Stimulated activated CD8-positive, alpha-beta memory T cell treated with anti-CD3 and anti-CD28 coated beads, Interleukin-7, amount 100 ng/mL, for 1 hour (primary cell): ENCODE measurements around the gene TRDMT1.

Source experiments
- DNase-seq, 2 donors: peaks; one replicate each; pipeline ENCODE4 v3.0.0-alpha.2; 2020; ENCODE audit warnings: low read depth in 2 of 2

The TRDMT1 gene

GRCh38 chr10:17231788-17232187, 30.3 kb upstream of the TRDMT1 start:
- no peak for DNase-seq

DNA sequence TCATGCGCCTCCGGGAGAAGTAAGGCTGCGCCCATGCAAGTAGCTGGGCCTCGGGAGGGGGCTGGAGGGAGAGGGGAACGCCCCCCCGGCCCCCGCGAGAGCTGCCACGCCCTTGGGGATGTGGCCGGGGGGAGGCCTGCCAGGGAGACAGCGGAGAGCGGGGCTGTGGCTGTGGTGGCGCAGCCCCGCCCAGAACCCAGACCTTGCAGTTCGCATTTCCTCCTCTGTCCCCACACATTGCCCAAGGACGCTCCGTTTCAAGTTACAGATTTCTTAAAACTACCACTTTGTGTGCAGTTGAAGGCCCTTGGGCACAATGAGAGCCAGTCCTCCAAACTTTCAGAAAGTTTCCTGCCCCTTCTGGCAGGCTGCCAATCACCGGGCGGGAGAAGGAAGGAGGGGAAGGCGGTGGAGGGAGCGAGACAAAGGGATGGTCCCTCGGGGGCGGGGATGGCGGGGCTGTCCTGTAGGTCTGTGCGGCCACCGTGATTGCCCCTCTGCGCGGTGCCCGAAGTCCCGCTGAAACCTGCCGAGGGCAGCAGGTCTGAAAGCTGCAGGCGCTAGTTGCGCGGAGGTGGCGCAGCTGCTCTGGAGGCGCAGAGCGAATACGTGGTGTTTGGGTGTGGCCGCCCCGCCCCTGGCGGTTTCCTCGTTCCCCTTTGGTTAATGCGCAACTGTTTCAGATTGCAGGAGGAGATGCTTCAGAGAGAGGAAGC, 28.7 kb upstream of the TRDMT1 start:
- DNase-seq = peak; percentile 69 to 75

DNA sequence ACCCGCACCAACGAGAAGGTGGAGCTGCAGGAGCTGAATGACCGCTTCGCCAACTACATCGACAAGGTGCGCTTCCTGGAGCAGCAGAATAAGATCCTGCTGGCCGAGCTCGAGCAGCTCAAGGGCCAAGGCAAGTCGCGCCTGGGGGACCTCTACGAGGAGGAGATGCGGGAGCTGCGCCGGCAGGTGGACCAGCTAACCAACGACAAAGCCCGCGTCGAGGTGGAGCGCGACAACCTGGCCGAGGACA, 28.2 kb upstream of the TRDMT1 start:
- DNase-seq = no peak

DNA sequence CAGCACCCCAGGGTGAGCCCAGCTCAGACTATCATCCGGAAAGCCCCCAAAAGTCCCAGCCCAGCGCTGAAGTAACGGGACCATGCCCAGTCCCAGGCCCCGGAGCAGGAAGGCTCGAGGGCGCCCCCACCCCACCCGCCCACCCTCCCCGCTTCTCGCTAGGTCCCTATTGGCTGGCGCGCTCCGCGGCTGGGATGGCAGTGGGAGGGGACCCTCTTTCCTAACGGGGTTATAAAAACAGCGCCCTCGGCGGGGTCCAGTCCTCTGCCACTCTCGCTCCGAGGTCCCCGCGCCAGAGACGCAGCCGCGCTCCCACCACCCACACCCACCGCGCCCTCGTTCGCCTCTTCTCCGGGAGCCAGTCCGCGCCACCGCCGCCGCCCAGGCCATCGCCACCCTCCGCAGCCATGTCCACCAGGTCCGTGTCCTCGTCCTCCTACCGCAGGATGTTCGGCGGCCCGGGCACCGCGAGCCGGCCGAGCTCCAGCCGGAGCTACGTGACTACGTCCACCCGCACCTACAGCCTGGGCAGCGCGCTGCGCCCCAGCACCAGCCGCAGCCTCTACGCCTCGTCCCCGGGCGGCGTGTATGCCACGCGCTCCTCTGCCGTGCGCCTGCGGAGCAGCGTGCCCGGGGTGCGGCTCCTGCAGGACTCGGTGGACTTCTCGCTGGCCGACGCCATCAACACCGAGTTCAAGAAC, 27.7 kb upstream of the TRDMT1 start:
- DNase-seq = peak; percentile 64 to 71

DNA sequence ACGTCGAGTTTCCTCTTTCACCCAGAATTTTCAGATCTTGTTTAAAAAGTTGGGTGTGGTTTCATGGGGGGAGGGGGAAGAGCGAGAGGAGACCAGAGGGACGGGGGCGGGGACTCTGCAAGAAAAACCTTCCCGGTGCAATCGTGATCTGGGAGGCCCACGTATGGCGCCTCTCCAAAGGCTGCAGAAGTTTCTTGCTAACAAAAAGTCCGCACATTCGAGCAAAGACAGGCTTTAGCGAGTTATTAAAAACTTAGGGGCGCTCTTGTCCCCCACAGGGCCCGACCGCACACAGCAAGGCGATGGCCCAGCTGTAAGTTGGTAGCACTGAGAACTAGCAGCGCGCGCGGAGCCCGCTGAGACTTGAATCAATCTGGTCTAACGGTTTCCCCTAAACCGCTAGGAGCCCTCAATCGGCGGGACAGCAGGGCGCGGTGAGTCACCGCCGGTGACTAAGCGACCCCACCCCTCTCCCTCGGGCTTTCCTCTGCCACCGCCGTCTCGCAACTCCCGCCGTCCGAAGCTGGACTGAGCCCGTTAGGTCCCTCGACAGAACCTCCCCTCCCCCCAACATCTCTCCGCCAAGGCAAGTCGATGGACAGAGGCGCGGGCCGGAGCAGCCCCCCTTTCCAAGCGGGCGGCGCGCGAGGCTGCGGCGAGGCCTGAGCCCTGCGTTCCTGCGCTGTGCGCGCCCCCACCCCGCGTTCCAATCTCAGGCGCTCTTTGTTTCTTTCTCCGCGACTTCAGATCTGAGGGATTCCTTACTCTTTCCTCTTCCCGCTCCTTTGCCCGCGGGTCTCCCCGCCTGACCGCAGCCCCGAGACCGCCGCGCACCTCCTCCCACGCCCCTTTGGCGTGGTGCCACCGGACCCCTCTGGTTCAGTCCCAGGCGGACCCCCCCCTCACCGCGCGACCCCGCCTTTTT, 26.9 kb upstream of the TRDMT1 start, which contains the start of gene VIM:
VIM (plus strand) TSS at position 151 of the 925 bp plus-strand sequence. CDS start 1,182 bp downstream, outside the sequence.
- DNase-seq = peak; percentile 76 to 78

GRCh38 chr10:17227367-17228090, 26.1 kb upstream of the TRDMT1 start:
- DNase-seq = no peak

DNA sequence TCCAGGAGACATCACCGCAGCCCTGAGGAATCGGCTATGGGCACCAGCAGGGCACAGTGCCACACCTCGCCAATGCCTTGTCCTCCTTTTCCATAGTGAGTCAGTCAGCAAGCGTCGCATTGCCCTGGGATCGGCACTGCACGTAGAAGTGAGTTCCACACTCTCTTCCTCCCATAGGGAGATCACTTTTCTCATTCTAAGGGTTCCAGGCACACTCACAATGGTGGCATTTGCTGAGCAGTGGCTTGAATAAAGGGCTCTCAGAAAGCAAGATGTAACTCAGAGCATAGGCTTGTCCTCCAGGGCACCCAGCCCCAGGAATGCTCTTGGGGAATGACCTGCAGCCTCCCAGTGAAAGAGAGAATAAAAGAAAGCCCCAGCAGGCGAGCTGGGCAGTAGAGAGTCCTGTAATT, 25.4 kb upstream of the TRDMT1 start:
- DNase-seq = no peak

DNA sequence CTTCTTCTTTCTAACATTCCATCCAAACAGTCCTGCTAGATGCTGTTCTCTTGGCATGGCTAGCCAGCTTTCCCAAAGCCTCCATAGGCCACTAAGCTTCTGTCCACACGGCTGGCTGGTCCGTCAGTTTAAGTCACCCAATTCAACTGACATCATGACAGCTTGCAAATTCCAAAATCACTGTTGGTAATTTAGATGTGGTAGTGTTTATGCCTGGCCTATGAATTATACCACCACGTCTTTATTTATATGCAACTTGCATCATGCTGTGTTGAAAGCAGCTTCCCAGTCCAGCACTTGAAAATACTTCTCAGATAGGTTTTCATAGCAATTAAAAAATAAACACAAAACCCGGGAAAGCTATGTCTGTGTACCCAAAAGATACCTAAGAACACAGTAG, 24.3 kb upstream of the TRDMT1 start:
- DNase-seq = no peak

- DNase-seq = no peak
Observed at GRCh38 chr10:17222329-17222728, 20.9 kb upstream of the TRDMT1 start.

- DNase-seq = no peak
Observed at GRCh38 chr10:17220652-17221100, 19.2 kb upstream of the TRDMT1 start.

DNA sequence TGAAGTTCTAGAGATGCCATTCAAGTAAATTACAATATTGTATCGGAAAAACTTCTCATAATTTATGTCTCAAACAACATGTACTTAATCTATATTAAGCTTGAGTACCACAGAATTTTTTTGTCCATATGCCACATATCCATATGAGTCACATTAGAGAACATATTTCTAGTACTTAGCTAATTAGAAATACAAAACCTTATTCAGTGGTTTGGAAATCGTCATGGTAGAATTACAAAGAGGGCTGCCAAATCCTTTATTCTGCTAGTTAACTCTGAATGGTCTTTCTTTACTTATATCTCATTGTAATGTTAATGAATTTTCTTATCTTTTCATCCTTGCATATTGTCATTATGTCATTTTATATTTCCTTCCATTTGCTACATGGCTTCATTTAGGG, 17.6 kb upstream of the TRDMT1 start:
- no peak for DNase-seq

DNA sequence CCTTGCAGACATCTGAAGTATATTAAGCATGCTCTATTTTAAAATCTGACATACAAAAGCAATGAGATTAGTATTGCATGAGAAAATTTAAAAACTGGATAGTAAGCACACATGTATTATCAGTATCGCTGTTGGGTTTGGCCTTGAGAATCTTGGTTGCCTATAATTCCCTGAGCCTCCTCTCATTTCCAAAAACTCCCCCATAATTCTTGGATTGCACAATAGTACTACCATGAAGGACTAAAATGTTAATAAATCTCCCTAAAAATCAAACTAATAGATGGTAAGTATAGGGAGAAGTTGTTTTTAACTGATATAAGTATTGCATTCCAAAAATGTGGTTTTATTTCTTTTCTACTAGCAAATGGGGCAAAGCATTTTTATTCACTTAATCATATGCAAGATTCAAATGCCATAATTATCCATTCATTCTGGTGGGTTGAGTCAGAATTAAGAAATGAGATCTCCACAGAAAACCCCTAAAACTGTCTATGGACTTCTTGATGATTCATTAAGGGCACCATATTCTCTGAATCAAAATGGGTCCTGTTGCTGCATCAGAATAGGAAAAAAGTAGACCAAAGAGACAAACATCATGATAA, 16.3 kb upstream of the TRDMT1 start:
- no peak for DNase-seq

- no peak for DNase-seq
Observed at GRCh38 chr10:17216901-17217395, 15.5 kb upstream of the TRDMT1 start.

- no peak for DNase-seq
Observed at GRCh38 chr10:17216217-17216900, 14.9 kb upstream of the TRDMT1 start.

DNA sequence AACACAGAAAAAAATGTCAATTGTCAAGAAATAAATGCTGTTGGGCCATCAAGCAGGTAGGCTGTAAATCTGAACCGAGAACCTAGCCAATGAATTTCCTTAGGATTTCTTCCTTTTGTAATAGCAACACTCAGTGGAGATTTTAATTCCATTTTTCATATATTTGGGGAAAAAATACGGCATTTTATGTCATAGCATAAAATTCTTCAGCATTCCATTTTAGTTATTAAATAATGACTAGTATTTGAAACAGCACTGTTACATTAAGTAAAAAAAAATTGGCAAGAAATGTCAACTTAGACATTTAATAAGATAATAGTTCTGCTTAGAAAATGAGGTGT, 14.3 kb upstream of the TRDMT1 start:
- no peak for DNase-seq

GRCh38 chr10:17214971-17215781, 13.7 kb upstream of the TRDMT1 start:
- no peak for DNase-seq

GRCh38 chr10:17214526-17214925, 13.1 kb upstream of the TRDMT1 start:
- no peak for DNase-seq

DNA sequence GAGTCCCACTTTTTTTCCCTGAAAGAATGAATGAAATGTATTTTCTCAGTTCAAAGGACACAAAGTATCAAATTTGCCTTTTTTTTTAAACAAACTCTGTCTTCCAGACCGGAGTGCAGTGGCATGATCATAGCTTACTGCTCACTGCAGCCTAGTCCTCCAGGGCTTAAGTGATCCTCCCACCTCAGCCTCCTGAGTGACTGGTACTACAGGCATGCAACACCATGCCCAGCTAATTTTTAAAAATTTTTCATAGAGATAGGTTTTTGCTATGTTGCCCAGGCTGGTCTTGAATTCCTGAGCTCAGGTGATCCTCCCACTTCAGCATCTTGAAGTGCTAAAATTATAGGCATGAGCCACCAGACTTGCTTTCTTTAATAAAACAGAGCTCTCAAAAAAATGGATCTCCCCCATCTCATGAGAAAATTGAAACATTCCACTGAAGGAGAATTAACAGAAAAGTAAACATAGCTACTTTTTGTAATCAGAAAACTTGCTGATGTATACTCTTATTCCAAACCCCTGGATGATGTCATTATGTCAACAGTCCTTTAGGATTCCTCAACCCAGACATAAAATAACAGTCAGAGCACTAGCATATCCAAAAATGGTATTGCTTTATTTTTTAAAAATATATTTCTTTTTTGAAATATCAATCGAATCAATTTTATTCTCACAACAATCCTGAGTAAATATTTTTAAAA, 12.3 kb upstream of the TRDMT1 start:
- DNase-seq = no peak

DNA sequence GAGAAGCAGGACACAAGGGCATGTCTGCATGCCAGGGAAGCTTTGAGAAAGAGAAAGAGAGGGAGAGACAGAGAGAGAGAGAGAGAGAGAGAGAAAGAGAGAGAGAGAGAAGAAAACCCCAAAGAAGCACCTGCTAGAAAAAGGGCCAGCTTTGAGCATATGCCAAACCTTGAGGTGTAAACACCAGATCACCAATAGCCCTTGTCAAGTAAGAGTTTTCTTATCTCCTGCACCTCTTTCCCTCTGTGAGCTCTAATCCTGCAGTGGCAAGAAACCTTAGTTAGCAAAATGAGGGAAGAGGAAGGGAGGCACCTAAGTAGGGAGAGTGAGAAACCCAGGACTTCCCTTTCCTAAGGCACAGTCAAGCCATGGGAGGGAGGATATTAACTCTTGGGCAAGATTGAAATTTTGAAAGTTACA, 11.3 kb upstream of the TRDMT1 start:
- no peak for DNase-seq
